Esophagus muscularis mucosa (tissue), 4 donors: ENCODE data around the gene CPLX4.

ENCODE experiments used
- CTCF ChIP-seq, 3 experiments: fragments of 200-600 bp in 2 of 3; fragments of 450-650 bp in 1 of 3; sonication (generic) in 2 of 3; IDR thresholded peaks; one replicate each; pipeline ENCODE4 v1.5.1; 2017 to 2019; ENCODE audit warnings: antibody characterized with exemption in 3 of 3, mild to moderate bottlenecking in 2 of 3, moderate library complexity in 1 of 3
- EP300 ChIP-seq: sonication (generic); formaldehyde crosslinking; IDR thresholded peaks from one replicate; pipeline ENCODE4 v1.6.1; 2017; ENCODE audit warnings: antibody characterized with exemption
- POLR2A ChIP-seq: fragments of 450-650 bp; IDR thresholded peaks from one replicate; pipeline ENCODE4 v1.6.1; 2017; ENCODE audit warnings: antibody characterized with exemption, moderate library complexity, mild to moderate bottlenecking, low read depth

DNA sequence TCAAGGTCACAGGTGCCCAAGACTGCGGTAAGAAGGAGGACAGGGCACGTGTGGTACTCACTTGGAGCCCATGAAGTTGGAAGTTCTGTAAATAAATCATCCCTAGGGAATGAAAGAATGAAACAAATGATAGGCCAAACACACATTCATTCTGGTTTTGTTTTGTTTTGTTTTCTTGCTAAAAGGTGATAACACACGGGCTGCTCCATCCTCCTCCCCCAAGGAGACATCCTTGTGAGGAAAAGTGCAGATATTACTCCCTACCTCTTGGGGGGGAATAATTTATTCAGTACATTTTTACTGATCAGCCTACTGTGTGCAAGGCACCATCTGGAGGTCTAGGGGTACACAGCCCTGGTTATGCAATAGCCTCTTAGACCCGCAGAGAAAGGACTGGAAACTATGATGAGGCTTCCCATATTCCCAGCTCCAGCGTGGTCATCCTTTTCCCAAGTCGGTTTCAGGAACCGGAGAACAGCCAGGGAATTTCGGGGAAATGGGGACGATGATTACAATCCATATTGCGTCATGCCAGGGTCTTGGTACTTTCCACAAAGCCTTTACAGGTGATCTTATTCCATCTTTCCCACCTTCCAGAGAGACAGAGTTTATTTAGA lies 51.5 kb downstream of the CPLX4 start:
- TF ChIP-seq POLR2A, result no peak
- no peak for TF ChIP-seq EP300
- no peak for TF ChIP-seq CTCF (IDR thresholded peaks at IDR 0.05)
